Endothelial cell (in vitro differentiated cells): ENCODE measurements around the gene CABP4. TPM values are rescaled to one million over a fixed set of nuclear protein-coding genes. Genes with fewer than 3 reads are reported as not detected.
A peak's percentile ranks its signal among the peaks of the same experiment; 100 is the strongest.

ENCODE experiments used
- DNase-seq: peaks from one replicate; pipeline ENCODE4 v3.0.0; 2021; ENCODE audit warnings: low spot score
- H3K27ac Mint-ChIP-seq: one replicate; pipeline ENCODE4 v1.8.0; 2021; ENCODE audit warnings: mixed read lengths, inconsistent platforms; ENCODE audit not compliant: unreplicated experiment
- H3K27me3 Mint-ChIP-seq: one replicate; pipeline ENCODE4 v1.8.0; 2021; ENCODE audit warnings: mild to moderate bottlenecking, moderate library complexity, mixed read lengths, inconsistent platforms; ENCODE audit not compliant: unreplicated experiment
- H3K36me3 Mint-ChIP-seq: one replicate; pipeline ENCODE4 v1.8.0; 2021; ENCODE audit warnings: mild to moderate bottlenecking, low read depth, mixed read lengths, inconsistent platforms; ENCODE audit not compliant: unreplicated experiment
- H3K4me1 Mint-ChIP-seq: one replicate; pipeline ENCODE4 v1.8.0; 2021; ENCODE audit warnings: mild to moderate bottlenecking, mixed read lengths, inconsistent platforms; ENCODE audit not compliant: unreplicated experiment
- H3K4me3 Mint-ChIP-seq: one replicate; pipeline ENCODE4 v1.8.0; 2021; ENCODE audit warnings: mild to moderate bottlenecking, mixed read lengths, inconsistent platforms; ENCODE audit not compliant: unreplicated experiment
- H3K9me3 Mint-ChIP-seq: one replicate; pipeline ENCODE4 v1.8.0; 2021; ENCODE audit warnings: mixed read lengths, inconsistent platforms; ENCODE audit not compliant: unreplicated experiment
- total RNA-seq: library from RNA; stranded (reverse); fragmentation: NEBNext Ultra II Directional; extraction: Animal tissue kit (Norgen Biotek cat#: 25700); gene quantifications from one replicate; pipeline ENCODE4 v1.2.1, GENCODE V29; 2021; ENCODE audit not compliant: unreplicated experiment
- TF ChIP-seq, protein P1 (sequence below): fragments of 200-600 bp; sonication (generic); IDR thresholded peaks from one replicate; pipeline ENCODE4 v1.5.0; 2021; ENCODE audit warnings: antibody characterized with exemption; ENCODE audit not compliant: unreplicated experiment

Gene CABP4
- total RNA-seq, 1 donor from 2014 or later: not detected

- peak overlapping the region; percentile 88 for H3K4me3 Mint-ChIP-seq
- no peaks in the 10 kb centered on the region for H3K9me3 Mint-ChIP-seq
- H3K36me3 Mint-ChIP-seq: no peaks in the 10 kb centered on the region
- no peak for DNase-seq
- peaks cover 10% of the 10 kb centered on the region for H3K4me1 Mint-ChIP-seq
- H3K27ac Mint-ChIP-seq: no peak overlapping the region
- TF ChIP-seq, protein P1, sequence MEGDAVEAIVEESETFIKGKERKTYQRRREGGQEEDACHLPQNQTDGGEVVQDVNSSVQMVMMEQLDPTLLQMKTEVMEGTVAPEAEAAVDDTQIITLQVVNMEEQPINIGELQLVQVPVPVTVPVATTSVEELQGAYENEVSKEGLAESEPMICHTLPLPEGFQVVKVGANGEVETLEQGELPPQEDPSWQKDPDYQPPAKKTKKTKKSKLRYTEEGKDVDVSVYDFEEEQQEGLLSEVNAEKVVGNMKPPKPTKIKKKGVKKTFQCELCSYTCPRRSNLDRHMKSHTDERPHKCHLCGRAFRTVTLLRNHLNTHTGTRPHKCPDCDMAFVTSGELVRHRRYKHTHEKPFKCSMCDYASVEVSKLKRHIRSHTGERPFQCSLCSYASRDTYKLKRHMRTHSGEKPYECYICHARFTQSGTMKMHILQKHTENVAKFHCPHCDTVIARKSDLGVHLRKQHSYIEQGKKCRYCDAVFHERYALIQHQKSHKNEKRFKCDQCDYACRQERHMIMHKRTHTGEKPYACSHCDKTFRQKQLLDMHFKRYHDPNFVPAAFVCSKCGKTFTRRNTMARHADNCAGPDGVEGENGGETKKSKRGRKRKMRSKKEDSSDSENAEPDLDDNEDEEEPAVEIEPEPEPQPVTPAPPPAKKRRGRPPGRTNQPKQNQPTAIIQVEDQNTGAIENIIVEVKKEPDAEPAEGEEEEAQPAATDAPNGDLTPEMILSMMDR: no peak
- peaks cover 4% of the 10 kb centered on the region for H3K27me3 Mint-ChIP-seq
Observed at GRCh38 chr11:67468056-67468455, 12.9 kb downstream of the CABP4 start.

GRCh38 chr11:67468456-67468758 lies 13.3 kb downstream of the CABP4 start:
- TF ChIP-seq, protein P1: no peak
- DNase-seq: no peak
- Mint-ChIP-seq H3K4me3 (peak overlapping the region; percentile 88), H3K4me1 (peaks cover 10% of the 10 kb centered on the region), H3K27me3 (peaks cover 4% of the 10 kb centered on the region), H3K9me3 (no peaks in the 10 kb centered on the region), H3K36me3 (no peaks in the 10 kb centered on the region), H3K27ac (no peak overlapping the region)

DNA sequence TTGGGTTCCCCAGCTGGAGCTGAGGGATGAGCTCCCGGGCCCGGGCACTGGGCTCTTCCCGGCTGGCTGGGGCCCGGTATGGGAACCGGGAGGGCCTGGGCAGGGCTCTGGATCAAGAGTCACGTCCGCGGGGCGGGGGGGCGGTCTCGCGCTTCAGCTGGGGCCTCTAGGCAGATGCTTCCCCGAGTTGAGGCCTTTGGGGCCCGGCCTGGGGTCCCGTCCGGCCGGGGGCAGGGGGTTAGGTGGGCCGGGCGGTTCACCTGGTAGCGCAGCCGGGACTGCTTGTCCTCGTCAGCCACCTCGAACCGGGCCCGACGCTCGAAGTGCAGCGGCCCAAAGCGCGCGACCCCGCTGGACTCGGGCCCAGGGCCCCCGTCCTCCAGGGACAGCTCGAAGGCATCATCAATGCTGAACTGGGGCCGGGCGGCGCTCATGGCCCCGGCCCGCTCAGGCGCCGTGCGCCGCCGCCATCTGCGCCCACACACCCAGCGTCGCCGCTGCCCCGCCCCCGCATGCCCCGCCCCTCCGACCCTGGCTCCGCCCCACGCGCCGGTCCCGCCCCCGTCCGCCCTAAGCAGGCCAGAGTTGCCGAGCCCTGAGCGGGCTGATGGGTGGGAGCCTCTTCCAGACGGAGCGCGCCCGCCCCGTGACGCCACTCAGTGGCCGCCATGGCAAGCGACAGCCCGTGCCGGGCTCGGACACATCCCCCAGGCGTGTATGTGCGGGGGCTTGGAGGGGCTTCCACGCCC lies 13.8 kb downstream of the CABP4 start, which contains the start of gene TMEM134:
TMEM134 (minus strand) TSS at position 493 of the 749 bp plus-strand sequence; CDS start at position 434, 59 bp downstream.
- Mint-ChIP-seq H3K4me1 (peaks cover 10% of the 10 kb centered on the region), H3K27me3 (peaks cover 4% of the 10 kb centered on the region), H3K27ac (no peak within 1 kb of the TSS), H3K4me3 (peak within 1 kb of the TSS; percentile 88), H3K9me3 (no peaks in the 10 kb centered on the region), H3K36me3 (no peaks in the 10 kb centered on the region)
- TF ChIP-seq, protein P1: no peak
- DNase-seq: peak; percentile 94

DNA sequence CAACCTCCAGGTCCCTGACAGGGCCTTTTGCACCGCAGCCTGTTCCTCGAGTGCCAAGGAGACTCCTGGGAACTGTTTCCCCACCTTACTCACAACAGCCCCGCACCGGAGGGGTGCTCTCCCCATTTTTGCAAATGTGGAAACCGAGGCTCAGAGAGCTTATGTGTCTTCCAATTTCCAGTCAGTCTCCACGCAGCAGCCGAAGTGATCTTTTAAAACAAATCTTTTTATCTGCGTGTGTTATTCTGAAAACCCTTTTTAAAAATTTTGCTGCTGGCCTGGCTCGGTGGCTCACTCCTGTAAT lies 14.3 kb downstream of the CABP4 start:
- H3K4me3 Mint-ChIP-seq: peak overlapping the region; percentile 71
- H3K27me3 Mint-ChIP-seq: peaks cover 2% of the 10 kb centered on the region
- H3K4me1 Mint-ChIP-seq: peaks cover 10% of the 10 kb centered on the region
- H3K36me3 Mint-ChIP-seq: no peaks in the 10 kb centered on the region
- TF ChIP-seq, protein P1: no peak
- no peaks in the 10 kb centered on the region for H3K9me3 Mint-ChIP-seq
- no peak overlapping the region for H3K27ac Mint-ChIP-seq
- DNase-seq: no peak

GRCh38 chr11:67470337-67471002 lies 15.3 kb downstream of the CABP4 start:
- TF ChIP-seq, protein P1: no peak
- DNase-seq: no peak
- Mint-ChIP-seq H3K36me3 (no peaks in the 10 kb centered on the region), H3K4me3 (peak overlapping the region; percentile 56), H3K27ac (no peak overlapping the region), H3K9me3 (no peaks in the 10 kb centered on the region), H3K27me3 (peaks cover 2% of the 10 kb centered on the region), H3K4me1 (peaks cover 6% of the 10 kb centered on the region)
